ENCODE data around the gene MAGI2. TPM values are rescaled to one million over a fixed set of nuclear protein-coding genes. Genes with fewer than 3 reads are reported as not detected.

Gene MAGI2
- total and polyA plus RNA-seq, 2 of the 13 experiments (the other 11 are each of a cell fraction or from before 2014, with no cell fraction given) = 1.5 to 3.8 TPM

DNA sequence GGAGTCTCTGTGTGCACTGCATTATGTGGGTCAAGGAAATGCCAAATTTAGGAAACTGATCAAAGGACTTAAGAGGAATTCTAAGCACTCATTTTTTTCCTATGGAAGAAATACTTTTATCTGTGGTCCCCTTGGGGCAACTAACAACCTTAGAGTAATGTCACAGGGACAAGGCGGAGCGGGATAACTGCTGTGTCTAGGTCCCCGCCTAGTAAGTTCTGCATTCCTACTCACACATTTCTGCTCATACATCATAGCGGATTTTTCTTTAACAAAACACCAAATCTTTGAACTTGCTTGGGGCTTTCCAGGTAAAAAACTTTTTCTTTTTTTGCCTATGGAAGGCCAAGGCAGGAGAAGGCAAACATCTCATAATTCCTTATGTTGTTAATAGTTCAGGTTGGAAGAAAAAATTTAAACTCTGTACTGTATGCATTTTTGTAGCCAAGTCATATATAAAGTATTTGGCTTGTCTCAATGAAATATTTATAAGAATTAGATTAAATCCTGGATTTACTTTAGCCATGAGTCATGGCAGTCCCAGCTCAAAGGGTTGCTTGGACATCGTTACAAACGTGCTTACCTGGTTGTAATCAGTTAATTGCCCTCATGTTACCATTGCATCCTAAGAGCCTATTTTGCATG, 1369.9 kb downstream of the MAGI2 start:
- no TSS peak for BruUV-seq (replicated peaks)
- ATAC-seq (no peak), DNase-seq (ENCODE audit: low spot score) (no peak), FAIRE-seq (no peak)
- Histone ChIP-seq H3K4me1 (ENCODE audit: insufficient read depth, low read length) (no peaks in the 10 kb centered on the region), H3K27ac (ENCODE audit: extremely low read length, insufficient read depth, low read length) (no peak overlapping the region), H3K27me3 (ENCODE audit: control insufficient read depth in 1 of 2, insufficient read depth in 2 of 2, low read length in 2 of 2) (peaks cover 0 to 11% of the 10 kb centered on the region in 2 experiments; a peak in 3 of 5 replicates), H3K36me3 (replicated peaks in 1 of 2; ENCODE audit: control insufficient read depth in 1 of 2, insufficient read depth in 2 of 2, low read length in 2 of 2) (no peaks in the 10 kb centered on the region), H3K4me3 (replicated peaks in 1 of 3; ENCODE audit: insufficient read depth in 1 of 3, low read depth in 2 of 3, low read length in 3 of 3) (no peak overlapping the region), H3K79me2 (ENCODE audit: insufficient read depth, low read length) (no peaks in the 10 kb centered on the region), H2AFZ (ENCODE audit: low read length) (no peak overlapping the region), H3K9me3 (ENCODE audit: low read length) (no peaks in the 10 kb centered on the region), H3K4me2 (ENCODE audit: low read depth, low read length) (no peak overlapping the region), H3K9ac (ENCODE audit: insufficient read depth, low read depth, low read length) (no peak overlapping the region), H4K20me1 (ENCODE audit: insufficient read depth, low read length) (no peaks in the 10 kb centered on the region)
- WGBS (ENCODE audit: low lambda C conversion rate) = 56% methylated on average over 6 of the region's 6 CpGs
- in situ Hi-C loops (cut with HindIII; ENCODE audit: extremely low pct_ligation_motif_present, low pct_unique_long_range_greater_than_20kb) = no loop called here
- intact Hi-C loops (cut with micrococcal nuclease; ENCODE audit: unreplicated experiment) = no loop called here
- ChIA-PET POLR2A (no interaction called here), CTCF (ENCODE audit: low intra/inter-chr PET ratio, low total read pairs) (no interaction called here)
- TF ChIP-seq ZNF615 (CRISPR knock-in tag; IDR thresholded peaks at IDR 0.05; ENCODE audit: borderline replicate concordance) (no peak), ZNF354B (CRISPR knock-in tag; IDR thresholded peaks at IDR 0.05) (no peak), ZSCAN22 (CRISPR knock-in tag; IDR thresholded peaks at IDR 0.05) (no peak), TIGD3 (CRISPR knock-in tag; IDR thresholded peaks at IDR 0.05; ENCODE audit: borderline replicate concordance) (no peak), SATB2 (CRISPR knock-in tag; IDR thresholded peaks at IDR 0.05) (no peak)

- WGBS (ENCODE audit: low lambda C conversion rate) = 17% methylated on average over 5 of the region's 5 CpGs
- Histone ChIP-seq H4K20me1 (ENCODE audit: insufficient read depth, low read length) (no peaks in the 10 kb centered on the region), H3K4me3 (replicated peaks in 1 of 3; ENCODE audit: insufficient read depth in 1 of 3, low read depth in 2 of 3, low read length in 3 of 3) (no peak overlapping the region), H3K79me2 (ENCODE audit: insufficient read depth, low read length) (no peaks in the 10 kb centered on the region), H3K36me3 (replicated peaks in 1 of 2; ENCODE audit: control insufficient read depth in 1 of 2, insufficient read depth in 2 of 2, low read length in 2 of 2) (no peaks in the 10 kb centered on the region), H3K4me2 (ENCODE audit: low read depth, low read length) (no peak overlapping the region), H2AFZ (ENCODE audit: low read length) (no peak overlapping the region), H3K9ac (ENCODE audit: insufficient read depth, low read depth, low read length) (no peak overlapping the region), H3K9me3 (ENCODE audit: low read length) (no peaks in the 10 kb centered on the region), H3K4me1 (ENCODE audit: insufficient read depth, low read length) (no peaks in the 10 kb centered on the region), H3K27me3 (ENCODE audit: control insufficient read depth in 1 of 2, insufficient read depth in 2 of 2, low read length in 2 of 2) (peaks cover 0 to 11% of the 10 kb centered on the region in 2 experiments; a peak in 3 of 5 replicates), H3K27ac (ENCODE audit: extremely low read length, insufficient read depth, low read length) (no peak overlapping the region)
- no TSS peak for BruUV-seq (replicated peaks)
- ATAC-seq (no peak), DNase-seq (ENCODE audit: low spot score) (no peak), FAIRE-seq (no peak)
- in situ Hi-C loops (cut with HindIII; ENCODE audit: extremely low pct_ligation_motif_present, low pct_unique_long_range_greater_than_20kb) (no loop called here), intact Hi-C loops (cut with micrococcal nuclease; ENCODE audit: unreplicated experiment) (no loop called here)
- ChIA-PET CTCF (ENCODE audit: low intra/inter-chr PET ratio, low total read pairs) (no interaction called here), POLR2A (no interaction called here)
- no peak for TF ChIP-seq POLR2AphosphoS5 (IDR thresholded peaks at IDR 0.05; ENCODE audit: low read depth, low read length)
- no peak for TF ChIP-seq ZBTB4 (CRISPR knock-in tag; IDR thresholded peaks at IDR 0.05; ENCODE audit: borderline replicate concordance)
- no peak for TF ChIP-seq MYPOP (CRISPR knock-in tag; IDR thresholded peaks at IDR 0.05)
- no peak for TF ChIP-seq KLF16 (CRISPR knock-in tag; IDR thresholded peaks at IDR 0.05)
- no peak for TF ChIP-seq ZSCAN12 (CRISPR knock-in tag; IDR thresholded peaks at IDR 0.05)
Measured at GRCh38 chr7:78082556-78082955, 1370.9 kb downstream of the MAGI2 start.
